Left renal pelvis (tissue), 4 donors: ENCODE data around the gene PSME3IP1. TPM values are rescaled to one million over a fixed set of nuclear protein-coding genes. Genes with fewer than 3 reads are reported as not detected.

Experiments used
- DNase-seq, 4 donors: peaks; one replicate each; pipeline ENCODE4 v3.0.0-alpha.2; 2013; ENCODE audit warnings: low read depth in 4 of 4, low spot score in 3 of 4
- polyA plus RNA-seq, 4 donors: library from polyadenylated mRNA; unstranded; fragments of 120-200 nt; gene quantifications; one replicate each; pipeline ENCODE4 v1.2.1, GENCODE V29; 2013; ENCODE audit not compliant: insufficient read length in 4 of 4

PSME3IP1 gene
- polyA plus RNA-seq, 4 donors, result 78.3 to 124 (median 120) TPM

DNA sequence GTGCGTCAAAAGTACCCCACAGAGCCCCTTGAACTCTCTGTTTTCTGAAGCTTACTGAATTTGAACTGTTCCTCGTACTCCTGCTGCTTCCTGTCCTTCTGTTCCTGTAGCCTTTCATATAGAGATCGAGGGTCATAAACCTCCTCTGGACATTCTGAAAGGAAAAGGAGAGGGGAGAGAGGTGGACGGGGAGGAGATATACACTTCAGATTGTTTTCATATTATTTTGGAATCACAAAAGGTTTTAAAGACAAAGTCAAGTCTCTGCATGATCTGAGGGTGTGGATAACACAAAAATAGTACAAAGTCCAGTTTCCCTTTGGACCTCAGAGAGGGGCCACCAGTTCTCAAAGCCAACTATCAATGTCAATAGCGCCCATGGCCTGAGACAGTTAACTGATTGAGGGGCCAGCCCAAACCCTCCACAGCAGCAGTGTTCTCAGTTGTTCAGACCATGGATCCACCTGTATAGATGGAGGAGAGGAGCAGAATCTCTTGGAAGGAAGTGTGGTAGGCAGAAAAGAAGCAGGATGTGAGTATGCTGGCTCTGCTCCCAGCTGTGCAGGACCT, 13.0 kb downstream of the PSME3IP1 start:
- DNase-seq, result no peak

DNA sequence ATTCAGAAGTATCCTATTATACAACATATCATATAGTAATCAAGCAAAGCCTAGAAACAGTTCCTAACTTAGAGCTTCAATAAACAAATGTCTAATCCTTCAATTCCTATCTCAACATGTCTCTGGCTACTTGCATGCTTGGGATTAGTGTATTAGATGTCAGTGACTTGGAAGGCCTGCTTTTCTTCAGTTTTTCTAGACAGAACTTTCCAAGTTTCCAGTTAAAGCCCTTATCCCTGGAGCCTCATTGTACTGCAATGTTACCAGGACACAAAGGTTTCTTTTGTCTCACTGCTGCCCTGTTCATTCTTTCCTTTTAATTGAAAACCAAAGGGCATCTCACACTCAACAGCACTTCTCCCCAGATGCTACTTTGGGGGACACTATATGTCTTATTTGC, 16.5 kb downstream of the PSME3IP1 start:
- no peak for DNase-seq

DNA sequence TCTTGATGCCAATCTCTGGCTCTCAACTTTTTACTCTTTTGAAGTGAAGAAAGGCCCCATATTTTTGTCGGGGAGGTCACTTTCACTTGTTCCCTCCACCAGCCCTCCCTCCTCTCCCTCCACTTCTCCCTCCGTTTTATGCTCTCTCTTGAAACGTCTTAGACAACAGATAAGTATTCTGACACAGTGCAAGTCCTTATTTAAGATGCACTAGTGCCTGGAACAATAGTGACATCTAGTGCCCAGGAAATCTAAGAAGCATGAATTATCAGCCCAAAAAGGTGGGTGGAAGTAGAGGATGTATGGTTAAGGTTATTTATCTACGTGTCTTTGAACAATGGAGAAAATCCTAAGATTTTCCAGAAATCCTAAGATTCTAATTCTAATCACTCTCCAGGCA, 17.9 kb downstream of the PSME3IP1 start:
- DNase-seq, result peak in 1 of 4 donors; percentile 48

DNA sequence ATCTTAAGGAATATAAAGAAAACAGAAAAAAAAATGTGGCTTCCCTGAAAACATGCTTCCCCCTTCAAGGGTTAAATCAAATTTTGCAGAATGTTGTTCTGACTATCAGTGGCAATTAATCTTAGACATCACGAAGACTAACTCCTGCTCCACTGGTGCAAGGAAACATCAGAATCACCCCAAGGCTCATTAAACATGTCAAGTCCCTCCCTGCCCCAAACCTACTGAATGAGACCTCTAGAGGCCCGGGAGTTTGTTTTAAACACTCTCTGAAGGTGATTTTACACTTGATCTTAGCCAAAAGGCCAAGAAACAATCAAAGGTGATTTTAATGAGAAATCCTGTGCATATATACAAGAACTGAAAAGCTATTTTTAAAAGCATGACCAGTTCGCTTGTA, 18.3 kb downstream of the PSME3IP1 start:
- DNase-seq, result no peak

DNA sequence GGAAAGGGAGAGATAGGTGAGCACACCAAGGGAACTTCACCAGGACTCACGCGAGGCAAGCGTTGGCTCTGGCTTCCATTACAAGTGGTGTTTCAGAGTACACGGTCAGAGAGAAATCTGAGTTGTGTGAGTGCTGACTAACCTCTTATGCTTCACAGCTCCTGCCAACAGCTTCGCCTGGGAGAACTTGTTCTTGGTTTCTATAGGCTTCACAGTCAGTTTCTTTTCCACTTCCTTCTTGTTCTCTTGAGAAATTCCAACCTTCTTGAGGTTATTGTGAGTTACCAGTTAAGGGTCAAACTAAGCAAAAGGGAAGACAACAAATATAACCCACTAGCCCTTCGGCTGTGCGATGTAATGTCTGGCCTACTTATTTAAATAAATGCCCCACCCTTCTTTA, 18.9 kb downstream of the PSME3IP1 start:
- DNase-seq, result no peak

- DNase-seq, result no peak
Measured at GRCh38 chr16:57166451-57166850, 19.4 kb downstream of the PSME3IP1 start.

DNA sequence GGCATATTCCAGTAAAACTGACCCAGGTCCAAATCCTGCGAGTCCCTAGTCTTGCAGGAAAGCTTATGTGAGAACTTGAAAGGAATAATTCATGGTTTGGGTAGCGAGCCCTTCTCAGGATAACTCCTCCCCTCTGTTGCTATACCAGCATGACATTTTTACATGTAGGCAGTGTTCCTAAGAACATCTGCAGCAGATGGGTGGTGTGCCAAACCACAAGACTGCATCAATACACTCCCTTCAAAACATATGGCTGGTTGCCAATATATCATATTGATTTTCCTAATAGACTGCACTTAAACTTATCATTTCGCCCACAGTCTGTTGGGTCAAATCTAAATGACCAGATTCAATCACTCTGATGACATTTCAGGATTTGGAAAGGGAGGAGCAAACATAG, 19.9 kb downstream of the PSME3IP1 start:
- no peak for DNase-seq

DNA sequence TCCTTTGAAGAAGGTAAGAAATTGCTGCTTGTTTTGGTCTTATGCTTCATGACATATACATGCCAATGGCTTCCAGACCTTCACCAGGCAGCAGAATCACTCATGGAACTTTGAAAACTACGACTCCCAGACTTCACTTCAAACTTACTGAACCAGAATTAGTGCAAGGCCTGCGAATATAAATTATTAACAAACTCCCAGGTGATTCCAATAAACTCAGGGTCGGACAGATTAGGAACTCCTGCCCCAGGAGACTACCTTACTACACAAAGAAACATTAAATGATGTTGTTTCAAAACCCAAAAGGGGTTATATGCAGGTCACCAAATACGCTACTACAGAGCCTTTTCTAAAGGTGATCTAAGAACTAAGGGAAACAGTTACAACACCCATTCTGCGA, 20.4 kb downstream of the PSME3IP1 start:
- no peak for DNase-seq

DNA sequence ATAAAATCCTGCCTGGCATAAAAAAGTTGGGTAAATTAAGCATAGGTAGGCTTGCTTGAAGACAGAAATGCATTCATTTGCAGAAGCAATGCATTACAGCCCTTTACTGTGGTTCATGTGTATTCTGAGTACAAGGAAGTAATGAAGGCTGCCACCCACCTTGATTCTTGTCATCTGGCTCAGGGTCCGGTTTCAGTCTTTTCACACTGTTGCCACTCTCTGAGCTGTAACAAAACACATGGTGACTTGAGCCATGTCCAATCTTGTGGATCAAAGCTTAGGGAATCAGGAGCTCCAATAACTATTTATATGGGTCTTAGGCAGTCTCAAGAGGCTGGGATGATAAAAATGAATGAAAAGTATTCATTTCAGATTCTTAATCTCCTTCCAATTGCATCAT, 22.0 kb downstream of the PSME3IP1 start:
- DNase-seq, result no peak

DNA sequence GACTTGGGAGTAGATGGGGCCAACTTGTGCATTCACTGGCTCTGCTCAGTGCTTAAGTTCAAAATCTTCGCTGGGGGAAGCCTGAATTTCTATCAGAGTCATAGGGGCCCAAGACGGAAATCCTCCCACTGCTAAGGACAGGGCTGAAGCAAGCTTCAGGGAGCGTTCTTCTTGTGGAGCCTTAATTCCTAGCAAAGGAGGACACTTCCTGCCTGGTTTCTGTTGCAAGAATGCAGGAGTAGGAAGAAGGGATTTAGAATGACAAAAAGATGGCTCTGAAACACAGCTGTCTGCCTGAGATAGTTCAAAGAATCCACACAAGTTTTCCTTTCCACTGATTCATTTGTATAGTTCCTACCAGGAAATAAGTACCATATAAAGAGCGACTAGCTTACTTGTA, 26.4 kb downstream of the PSME3IP1 start:
- DNase-seq, result no peak

- no peak for DNase-seq
Measured at GRCh38 chr16:57157533-57157932, 28.3 kb downstream of the PSME3IP1 start.

- no peak for DNase-seq
Measured at GRCh38 chr16:57156351-57156703, 29.5 kb downstream of the PSME3IP1 start.

GRCh38 chr16:57155702-57156350, 30.0 kb downstream of the PSME3IP1 start:
- no peak for DNase-seq

GRCh38 chr16:57153841-57154240, 32.0 kb downstream of the PSME3IP1 start:
- DNase-seq, result no peak

DNA sequence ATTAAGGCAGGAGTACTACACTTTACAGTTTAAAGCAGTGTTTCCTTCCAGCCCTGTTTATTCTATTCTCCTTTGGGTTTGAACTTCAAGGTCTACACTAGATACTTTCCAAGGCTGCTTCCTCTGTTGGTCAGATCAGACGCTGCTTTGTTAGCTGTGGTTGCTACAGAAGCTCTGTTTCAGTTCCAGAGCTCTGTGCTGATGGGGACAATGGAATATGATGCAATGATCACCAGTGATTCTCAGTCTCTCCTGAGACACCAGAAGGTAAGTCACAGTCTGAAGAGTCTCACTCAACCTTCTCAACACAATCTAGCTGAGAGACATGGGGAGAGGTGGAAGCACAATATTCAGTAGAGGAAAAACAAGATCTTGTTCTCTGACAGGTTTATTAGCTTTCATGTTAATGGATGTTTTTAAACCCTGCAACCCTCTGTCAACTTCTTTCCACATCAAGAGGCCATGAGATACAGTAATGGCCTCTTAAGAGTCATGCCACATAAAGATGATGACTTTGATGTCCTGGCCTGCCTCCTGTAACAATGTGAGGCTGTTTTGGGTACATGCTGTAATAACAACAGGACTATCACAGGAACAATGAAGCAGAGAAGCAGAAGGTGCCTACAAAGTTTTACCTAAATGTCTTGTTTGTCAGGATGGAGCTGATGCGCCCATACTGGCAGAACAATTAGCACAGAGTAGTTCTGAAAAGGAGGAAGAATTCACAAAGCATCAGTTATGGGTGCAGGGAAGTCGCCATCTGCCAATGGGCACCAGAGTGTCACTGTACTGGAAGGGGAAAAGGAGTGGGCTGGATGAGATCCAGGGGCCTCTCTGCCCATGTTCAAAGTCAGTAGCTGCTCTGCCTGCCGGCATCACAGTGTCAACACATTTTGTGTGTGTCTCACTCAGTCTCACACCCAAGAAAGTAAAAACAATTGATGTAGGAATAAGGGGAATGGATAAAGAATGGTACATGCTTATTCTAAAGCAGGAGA, 33.4 kb downstream of the PSME3IP1 start:
- DNase-seq, result no peak

DNA sequence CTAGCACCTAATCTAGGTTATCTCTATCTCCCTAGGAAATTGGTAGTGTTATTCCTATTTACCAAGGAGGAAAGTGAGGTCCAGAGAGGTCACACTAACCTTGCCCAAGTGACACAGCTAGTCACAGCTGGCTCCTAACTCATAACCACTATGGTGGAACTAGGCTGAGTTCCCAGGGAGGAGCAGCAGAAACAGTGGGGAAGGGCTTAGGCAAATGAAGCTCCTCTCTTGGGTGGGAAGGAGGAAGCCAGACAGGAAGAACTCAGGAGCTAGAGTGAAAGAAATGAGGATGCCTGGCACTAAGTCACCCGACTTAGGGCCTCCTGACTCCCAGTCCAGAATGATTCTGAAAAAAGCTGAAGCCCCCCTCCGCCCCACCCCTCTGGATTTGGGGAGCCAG, 34.5 kb downstream of the PSME3IP1 start:
- DNase-seq, result no peak

DNA sequence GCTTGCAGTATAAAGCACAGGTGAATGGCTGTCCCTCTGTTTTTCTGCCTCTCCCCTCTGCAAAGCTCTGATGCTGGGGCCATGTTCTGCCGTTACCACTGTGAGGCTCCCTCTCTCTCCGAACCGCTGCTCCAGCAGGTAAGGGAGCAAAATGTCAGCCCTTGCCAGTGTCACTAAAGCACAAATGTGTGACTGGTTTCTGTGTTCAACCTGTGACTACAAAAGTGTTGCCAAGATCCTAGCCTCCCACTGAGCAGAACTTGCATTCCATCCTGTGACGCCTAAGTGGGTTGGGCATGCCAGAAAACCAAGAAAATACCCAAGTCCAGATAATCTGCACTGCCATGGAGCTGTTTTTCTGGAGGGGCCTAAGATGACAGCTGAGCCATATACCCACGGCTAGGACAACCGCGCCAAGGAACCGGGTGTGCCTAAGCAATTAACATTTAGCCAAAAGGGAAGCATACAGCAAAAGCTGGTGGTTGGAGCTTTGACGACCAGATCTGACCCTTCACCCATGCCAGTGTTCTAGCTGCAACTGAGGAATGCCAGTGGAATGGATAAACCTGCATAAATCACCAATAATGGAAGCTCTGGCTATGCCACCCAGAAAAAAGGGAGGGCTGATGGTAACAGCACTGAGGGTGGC, 35.0 kb downstream of the PSME3IP1 start:
- no peak for DNase-seq

GRCh38 chr16:57149391-57149790, 36.4 kb downstream of the PSME3IP1 start:
- DNase-seq, result no peak

GRCh38 chr16:57148481-57148880, 37.4 kb downstream of the PSME3IP1 start:
- no peak for DNase-seq

- peak in 1 of 4 donors; percentile 39 for DNase-seq
Measured at GRCh38 chr16:57147381-57148221, 38.2 kb downstream of the PSME3IP1 start.
